ENCODE results near the gene FTO. TPM values are rescaled to one million over a fixed set of nuclear protein-coding genes. Genes with fewer than 3 reads are reported as not detected.

The FTO gene
- total and polyA plus RNA-seq, 2 of the 13 experiments (the other 11 are each of a cell fraction or from before 2014, with no cell fraction given) = 41.6 to 55.8 TPM

- TF ChIP-seq TCF7 (IDR thresholded peaks at IDR 0.05; ENCODE audit: low read depth) = 0 out of 2 replicates have a peak, but pooled peaks have one; percentile 17
- 0 out of 2 replicates have a peak, but pooled peaks have one; percentile 42 for TF ChIP-seq MXD4 (CRISPR knock-in tag; IDR thresholded peaks at IDR 0.05)
- no peak for TF ChIP-seq RFXAP (CRISPR knock-in tag; IDR thresholded peaks at IDR 0.05; ENCODE audit: borderline replicate concordance)
- no peak for TF ChIP-seq CEBPB (IDR thresholded peaks at IDR 0.05; ENCODE audit: borderline replicate concordance, low read depth, low read length)
- TF ChIP-seq ZNF468 (CRISPR knock-in tag; IDR thresholded peaks at IDR 0.05) = no peak
- TF ChIP-seq ZMYM3 (CRISPR knock-in tag; IDR thresholded peaks at IDR 0.05) = peak; percentile 52; the same call in 1 of the 2 replicates
- no peak for TF ChIP-seq NR1H2 (CRISPR knock-in tag; IDR thresholded peaks at IDR 0.05; ENCODE audit: borderline replicate concordance, low read depth)
- TF ChIP-seq FOSL1 (CRISPR knock-in tag; IDR thresholded peaks at IDR 0.05; ENCODE audit: borderline replicate concordance) = no peak
- TF ChIP-seq ZBTB21 (CRISPR knock-in tag; IDR thresholded peaks at IDR 0.05) = no peak
- no peak for TF ChIP-seq SALL2 (CRISPR knock-in tag; IDR thresholded peaks at IDR 0.05)
- TF ChIP-seq ZNF556 (CRISPR knock-in tag; IDR thresholded peaks at IDR 0.05; ENCODE audit: borderline replicate concordance) = peak; percentile 29; the same call in 1 of the 2 replicates
- TF ChIP-seq TFAP4 (IDR thresholded peaks at IDR 0.05; ENCODE audit: borderline replicate concordance, low read depth) = no peak
- no peak for TF ChIP-seq ZBTB44 (CRISPR knock-in tag; IDR thresholded peaks at IDR 0.05)
- no peak for TF ChIP-seq RAD51 (IDR thresholded peaks at IDR 0.05; ENCODE audit: borderline replicate concordance)
- no peak for TF ChIP-seq REXO4 (CRISPR knock-in tag; IDR thresholded peaks at IDR 0.05; ENCODE audit: borderline replicate concordance)
- no peak for TF ChIP-seq ZNF235 (CRISPR knock-in tag; IDR thresholded peaks at IDR 0.05; ENCODE audit: borderline replicate concordance)
- TF ChIP-seq ZNF609 (CRISPR knock-in tag; IDR thresholded peaks at IDR 0.05; ENCODE audit: borderline replicate concordance) = peak; percentile 62; the same call in 1 of the 2 replicates
- TF ChIP-seq ZNF138 (CRISPR knock-in tag; IDR thresholded peaks at IDR 0.05; ENCODE audit: low read depth) = no peak
- TF ChIP-seq ZNF850 (CRISPR knock-in tag; conservative IDR thresholded peaks at IDR 0.05) = no peak
- TF ChIP-seq ZNF503 (CRISPR knock-in tag; IDR thresholded peaks at IDR 0.05) = no peak
Observed at GRCh38 chr16:54171626-54172537, 467.9 kb downstream of the FTO start (continued).
